GM12891 (cell line): ENCODE data around the gene GPATCH1.
"Not testable (repeated sequence)": the region's sequence is repeated elsewhere in the genome, so short reads cannot be mapped to it uniquely, and the experiment has no call there.

Experiments
- POLR2A ChIP-seq: IDR thresholded peaks from 2 replicates; pipeline ENCODE4 v1.6.1; 2011; ENCODE audit warnings: low read depth, low read length, control low read depth
- POLR2AphosphoS5 ChIP-seq: IDR thresholded peaks from 2 replicates; pipeline ENCODE4 v1.6.1; 2011; ENCODE audit warnings: low read depth, low read length, control low read depth
- POU2F2 ChIP-seq: IDR thresholded peaks from 2 replicates; pipeline ENCODE4 v1.6.1; 2011; ENCODE audit warnings: low read depth, mild to moderate bottlenecking, control low read depth, low read length, moderate library complexity
- SPI1 ChIP-seq: IDR thresholded peaks from 2 replicates; pipeline ENCODE4 v1.6.1; 2011; ENCODE audit warnings: low read depth, low read length, control low read depth
- TAF1 ChIP-seq: IDR thresholded peaks from 2 replicates; pipeline ENCODE4 v1.6.1; 2011; ENCODE audit warnings: low read depth, low read length, control low read depth

DNA sequence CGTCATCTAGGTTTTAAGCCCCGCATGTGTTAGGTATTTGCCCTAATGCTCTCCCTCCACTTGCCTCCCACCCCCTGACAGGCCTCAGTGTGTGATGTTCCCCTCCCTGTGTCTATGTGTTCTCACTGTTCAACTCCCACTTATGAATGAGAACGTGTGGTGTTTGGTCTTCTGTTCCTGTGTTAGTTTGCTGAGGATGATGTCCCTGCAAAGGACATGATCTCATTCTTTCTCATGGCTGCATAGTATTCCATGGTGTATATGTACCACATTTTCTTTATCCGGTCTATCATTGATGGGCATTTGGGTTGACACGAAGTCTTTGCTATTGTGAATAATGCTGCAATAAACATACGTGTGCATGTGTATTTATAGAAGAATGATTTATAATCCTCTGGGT, 73.3 kb downstream of the GPATCH1 start:
- TF ChIP-seq TAF1, POLR2A, POLR2AphosphoS5, POU2F2, SPI1: not testable (repeated sequence)
